HG03095 (cell line): ENCODE data around the gene E2F6.
A peak's percentile ranks its signal among the peaks of the same experiment; 100 is the strongest.

Source experiments
- ATAC-seq: cut with Tn5 transposase; IDR thresholded peaks from one replicate; pipeline ENCODE4 v1.9.1; 2021; ENCODE audit warnings: moderate library complexity; ENCODE audit not compliant: unreplicated experiment

Gene E2F6

DNA sequence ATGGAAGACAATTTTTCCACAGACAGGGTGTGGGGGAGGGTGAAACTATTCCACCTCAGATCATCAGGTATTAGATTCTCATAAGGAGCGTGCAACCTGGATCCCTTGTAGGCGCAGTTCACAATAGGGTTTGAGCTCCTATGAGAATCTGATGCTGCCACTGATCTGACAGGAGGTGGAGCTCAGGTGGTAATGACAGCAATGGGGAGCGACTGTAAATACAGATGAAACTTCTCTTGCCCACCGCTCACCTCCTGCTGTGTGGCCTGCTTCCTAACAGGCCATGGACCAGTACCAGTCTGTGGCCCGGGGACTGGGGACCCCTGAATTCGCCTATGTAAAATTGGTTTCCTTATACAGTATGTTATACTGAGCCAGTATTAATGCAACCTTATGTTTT is 27.3 kb upstream of the E2F6 start:
- no peak for ATAC-seq

- ATAC-seq, result no peak
These were observed 26.8 kb upstream of the E2F6 start for GRCh38 chr2:11492720-11493119.

DNA sequence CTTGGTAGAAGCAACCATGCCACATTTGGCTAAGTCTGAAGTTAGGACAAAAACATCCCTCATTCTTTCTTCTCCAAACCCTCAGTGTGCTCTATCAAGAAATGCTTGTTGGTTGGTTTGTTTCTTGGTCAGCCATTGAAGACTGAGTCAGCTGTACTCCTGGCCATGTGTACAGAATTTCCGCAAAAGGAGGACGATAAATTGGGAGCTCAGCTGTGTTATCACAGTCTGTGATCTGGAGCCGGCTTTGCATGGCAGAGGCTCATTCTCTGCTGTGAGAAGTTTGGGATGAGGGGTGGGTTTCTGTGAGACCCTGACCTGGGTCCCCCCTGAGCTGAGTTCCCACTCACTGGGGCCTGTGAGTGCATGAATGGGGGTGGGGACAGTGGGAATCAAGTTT is 26.3 kb upstream of the E2F6 start:
- no peak for ATAC-seq

- ATAC-seq, result no peak
These were observed 25.5 kb upstream of the E2F6 start for GRCh38 chr2:11491348-11491933.

DNA sequence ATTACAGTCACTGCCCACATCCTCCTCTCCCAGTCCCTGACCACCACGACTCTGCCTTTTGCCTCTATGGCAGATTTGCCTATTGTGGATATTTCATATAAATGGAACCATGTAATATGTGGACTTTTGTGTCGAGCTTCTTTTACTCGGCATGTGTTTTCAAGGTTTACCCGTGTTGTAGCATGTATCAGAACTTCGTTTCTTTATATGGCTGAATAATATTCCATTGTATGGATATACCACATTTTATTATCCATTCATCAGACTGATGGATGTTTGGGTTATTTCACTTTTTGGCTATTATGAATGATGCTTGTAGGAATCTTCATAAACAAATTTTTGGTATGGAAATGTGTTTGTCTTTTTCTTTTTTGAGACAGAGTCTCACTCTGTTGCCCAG is 24.2 kb upstream of the E2F6 start:
- no peak for ATAC-seq

GRCh38 chr2:11488809-11489208 is 22.8 kb upstream of the E2F6 start:
- no peak for ATAC-seq

- no peak for ATAC-seq
These were observed 18.1 kb upstream of the E2F6 start for GRCh38 chr2:11483806-11484617.

GRCh38 chr2:11482473-11483035 is 16.6 kb upstream of the E2F6 start:
- ATAC-seq, result no peak

GRCh38 chr2:11481789-11482472 is 16.0 kb upstream of the E2F6 start:
- no peak for ATAC-seq

DNA sequence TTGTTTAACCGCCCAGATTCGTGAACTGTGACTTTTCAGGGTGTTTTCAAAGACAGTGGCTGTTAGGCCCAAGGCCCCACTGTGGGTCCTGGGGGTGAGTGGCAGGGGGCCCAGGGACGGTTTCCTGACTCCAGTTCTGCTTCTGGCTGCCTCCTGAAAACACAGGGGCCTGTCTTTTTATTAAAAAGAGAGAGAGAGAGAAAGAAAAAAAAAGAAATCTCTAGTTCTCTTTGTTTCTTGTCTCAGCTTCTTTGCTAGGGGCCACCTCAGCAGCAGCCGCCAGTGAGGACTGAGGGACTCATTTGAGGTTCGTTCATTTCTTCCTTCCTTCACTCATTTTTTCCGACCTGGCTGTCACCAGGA is 15.4 kb upstream of the E2F6 start:
- no peak for ATAC-seq

- no peak for ATAC-seq
These were observed 14.9 kb upstream of the E2F6 start for GRCh38 chr2:11480859-11481258.

- ATAC-seq, result no peak
These were observed 14.4 kb upstream of the E2F6 start for GRCh38 chr2:11480406-11480805.

DNA sequence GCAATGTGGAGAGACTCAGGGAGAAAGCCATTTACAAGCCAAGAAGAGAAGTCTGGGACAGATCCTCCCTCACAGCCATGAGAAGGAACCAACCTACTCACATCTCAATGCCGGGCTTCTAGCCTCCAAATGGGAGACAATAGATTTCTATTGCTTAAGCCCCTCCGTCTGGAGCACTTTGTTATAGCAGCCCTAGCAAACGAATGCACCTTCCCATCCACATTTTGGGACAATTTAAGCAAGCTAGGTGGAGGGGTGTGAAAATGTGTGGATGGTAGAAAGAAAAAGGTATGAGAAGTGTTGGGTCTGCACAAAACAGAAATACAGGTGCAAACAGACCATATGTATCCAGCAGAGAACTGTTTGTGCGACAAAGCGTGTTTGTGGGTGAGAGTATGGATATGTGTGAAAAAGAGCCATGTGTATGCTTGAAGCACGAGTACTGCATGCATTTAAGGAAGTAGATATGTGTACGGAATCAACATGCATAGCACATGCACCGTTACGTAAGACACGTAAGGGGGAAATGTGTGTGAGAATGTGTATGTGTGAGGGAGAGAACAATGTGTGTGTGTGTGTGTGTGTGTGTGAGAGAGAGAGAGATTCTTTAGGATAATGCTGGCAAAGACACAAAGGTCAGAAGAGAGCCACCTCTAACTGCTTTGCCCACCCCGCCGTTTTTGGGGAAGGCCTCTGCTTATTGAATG is 13.1 kb upstream of the E2F6 start:
- ATAC-seq, result no peak

- ATAC-seq, result peak; percentile 70
These were observed 12.0 kb upstream of the E2F6 start for GRCh38 chr2:11477994-11478393.

DNA sequence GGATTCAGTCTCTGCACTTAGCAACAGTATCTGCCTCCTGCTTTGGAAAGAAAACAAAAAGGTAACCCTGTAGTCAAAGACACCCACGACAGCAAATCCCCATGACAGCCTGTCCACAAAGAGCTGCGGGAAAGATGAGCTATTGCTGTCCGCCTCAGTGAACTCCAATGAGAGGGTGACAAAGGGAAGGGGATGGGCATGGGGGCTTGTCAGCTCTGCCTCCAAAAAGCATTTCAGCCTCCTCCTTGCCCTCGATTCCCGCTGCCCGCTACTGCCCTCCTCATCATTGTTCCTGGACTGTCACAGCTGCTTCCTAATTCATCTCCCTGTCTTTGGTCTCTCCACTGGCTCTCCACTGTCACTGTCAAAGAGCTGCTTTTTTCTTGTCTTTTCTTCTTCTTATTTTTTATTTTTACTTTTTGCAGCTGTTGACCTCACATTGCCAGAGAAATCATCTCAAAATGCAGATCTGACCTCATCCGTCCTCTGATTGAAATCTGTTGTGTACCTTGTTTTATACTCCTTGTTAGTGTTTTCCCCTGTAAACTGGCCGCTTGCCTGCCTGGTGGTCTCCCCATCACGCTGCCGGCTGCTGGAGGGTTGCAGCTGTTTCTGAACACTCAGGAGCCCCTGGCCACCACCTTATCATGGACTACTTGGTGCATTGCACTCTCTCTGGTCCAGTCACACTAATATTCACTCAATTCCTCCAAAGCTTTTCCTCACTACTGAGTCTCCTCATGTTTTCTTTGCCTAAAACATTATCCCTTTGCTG is 7.9 kb upstream of the E2F6 start:
- ATAC-seq, result no peak

GRCh38 chr2:11467749-11468148 is 1.8 kb upstream of the E2F6 start:
- ATAC-seq, result no peak

DNA sequence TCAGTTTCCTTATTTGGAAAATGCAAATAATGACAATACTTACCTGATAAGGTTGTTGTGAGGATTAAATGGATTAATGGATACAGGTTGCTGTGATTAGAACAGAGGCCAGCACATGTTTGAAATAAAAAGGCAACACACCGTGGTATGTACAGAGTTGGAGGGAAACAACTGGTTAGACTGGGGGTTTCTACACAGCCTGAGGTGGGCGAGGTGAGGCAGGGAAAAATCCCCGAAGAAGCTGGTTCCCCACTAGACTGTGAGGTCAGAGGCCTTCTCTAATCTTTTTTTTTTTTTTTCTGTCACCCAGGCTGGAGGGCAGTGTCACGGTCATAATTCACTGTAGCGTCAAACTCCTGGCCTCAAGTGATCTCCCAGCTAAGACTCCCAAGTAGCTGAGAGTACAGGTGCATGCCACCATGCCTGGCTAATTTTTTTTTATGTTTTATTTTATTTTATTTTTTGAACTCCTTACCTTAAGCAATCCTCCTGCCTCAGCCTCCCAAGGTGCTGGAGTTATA is 1.2 kb upstream of the E2F6 start:
- no peak for ATAC-seq

DNA sequence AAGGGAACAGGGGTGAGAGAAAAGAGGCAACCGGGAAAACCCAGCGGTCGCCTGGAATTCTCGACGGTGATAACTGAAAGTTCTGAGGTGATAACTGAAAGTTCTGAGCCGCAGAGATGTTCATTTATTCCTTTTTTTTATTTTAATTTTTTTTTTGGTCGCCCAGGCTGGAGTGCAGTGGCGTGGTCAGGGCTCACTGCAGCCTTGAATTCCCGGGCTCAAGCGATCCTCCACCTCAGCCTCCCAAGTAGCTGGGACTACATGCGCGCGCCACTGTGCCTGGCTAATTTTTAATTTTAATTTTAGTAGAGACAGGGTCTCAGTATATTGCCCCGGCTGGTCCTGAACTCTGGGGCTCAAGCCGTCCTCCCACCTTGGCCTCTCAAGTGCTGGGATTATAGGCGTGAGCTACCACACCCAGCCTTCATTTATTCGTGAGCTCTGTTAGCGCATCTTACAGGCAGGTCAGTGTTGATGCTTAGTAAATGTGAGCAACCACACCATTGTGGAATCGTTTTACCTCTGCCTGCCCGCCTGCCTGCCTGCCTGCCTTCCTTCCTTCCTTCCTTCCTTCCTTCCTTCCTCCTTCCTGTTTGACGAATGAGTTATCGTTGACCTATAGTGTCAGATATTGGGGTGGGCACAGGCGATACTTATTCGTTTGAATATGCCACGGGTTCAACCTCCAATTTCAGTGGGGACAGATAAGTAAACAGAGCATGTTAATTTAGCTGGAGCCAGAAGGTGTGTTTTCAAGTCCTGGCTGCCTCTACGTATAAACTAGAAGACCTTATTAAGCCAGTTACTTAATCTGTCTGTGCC is 557 bp upstream of the E2F6 start:
- peak; percentile 9 for ATAC-seq

- ATAC-seq, result no peak
These were observed 864 bp downstream of the E2F6 start for GRCh38 chr2:11465110-11465484.

DNA sequence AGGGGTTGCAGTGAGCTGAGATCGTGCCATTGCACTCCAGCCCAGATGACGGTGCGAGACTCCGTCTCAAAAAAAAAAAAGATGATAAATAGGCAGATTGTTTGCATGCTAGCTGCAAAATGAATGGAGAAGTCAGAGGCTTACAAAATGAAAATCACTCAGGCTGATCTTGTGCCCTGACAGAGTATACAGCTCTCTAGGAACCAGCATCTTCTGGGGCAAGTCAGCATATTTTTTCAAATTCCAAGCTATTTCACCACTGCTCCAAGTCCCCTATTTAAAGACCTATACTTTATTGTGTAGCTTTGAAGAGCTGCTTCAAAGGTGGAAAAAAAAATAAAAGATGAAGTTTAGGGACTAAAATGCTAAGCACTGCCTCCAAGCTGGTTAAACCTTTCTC is 6.1 kb downstream of the E2F6 start:
- ATAC-seq, result no peak
